GM21447 (cell line): ENCODE data around the gene KANSL1.
A peak's percentile ranks its signal among the peaks of the same experiment; 100 is the strongest.

ENCODE experiments used
- ATAC-seq: cut with Tn5 transposase; IDR thresholded peaks from one replicate; pipeline ENCODE4 v1.9.1; 2021; ENCODE audit not compliant: unreplicated experiment

KANSL1 gene

GRCh38 chr17:46169913-46170638, 23.2 kb downstream of the KANSL1 start:
- no peak for ATAC-seq

GRCh38 chr17:46167826-46168569, 25.2 kb downstream of the KANSL1 start:
- ATAC-seq = no peak

GRCh38 chr17:46167267-46167666, 26.0 kb downstream of the KANSL1 start:
- ATAC-seq = no peak

- ATAC-seq = no peak
Observed at GRCh38 chr17:46166692-46167249, 26.5 kb downstream of the KANSL1 start.

- ATAC-seq = no peak
Observed at GRCh38 chr17:46163929-46164594, 29.2 kb downstream of the KANSL1 start.

- ATAC-seq = no peak
Observed at GRCh38 chr17:46163316-46163715, 29.9 kb downstream of the KANSL1 start.

GRCh38 chr17:46162866-46163265, 30.4 kb downstream of the KANSL1 start:
- ATAC-seq = no peak

- no peak for ATAC-seq
Observed at GRCh38 chr17:46160169-46160568, 33.1 kb downstream of the KANSL1 start.

- ATAC-seq = no peak
Observed at GRCh38 chr17:46159686-46160085, 33.5 kb downstream of the KANSL1 start.

- no peak for ATAC-seq
Observed at GRCh38 chr17:46158323-46159296, 34.6 kb downstream of the KANSL1 start.

GRCh38 chr17:46157443-46158062, 35.7 kb downstream of the KANSL1 start:
- no peak for ATAC-seq

- ATAC-seq = no peak
Observed at GRCh38 chr17:46154151-46154816, 38.9 kb downstream of the KANSL1 start.

- ATAC-seq = no peak
Observed at GRCh38 chr17:46152423-46152822, 40.8 kb downstream of the KANSL1 start.

GRCh38 chr17:46151762-46152161, 41.5 kb downstream of the KANSL1 start:
- ATAC-seq = no peak

GRCh38 chr17:46150216-46150963, 42.8 kb downstream of the KANSL1 start:
- ATAC-seq = no peak

GRCh38 chr17:46148247-46148646, 45.0 kb downstream of the KANSL1 start:
- ATAC-seq = no peak

GRCh38 chr17:46147296-46147695, 45.9 kb downstream of the KANSL1 start:
- no peak for ATAC-seq

GRCh38 chr17:46144246-46144645, 49.0 kb downstream of the KANSL1 start:
- ATAC-seq = peak; percentile 35

- peak; percentile 11 for ATAC-seq
Observed at GRCh38 chr17:46143827-46144236, 49.4 kb downstream of the KANSL1 start.
